NCI-H446 (cell line): ENCODE results near the gene UBASH3B.
A peak's percentile ranks its signal among the peaks of the same experiment; 100 is the strongest.

Experiments used
- DNase-seq, 2 experiments: peaks; one replicate each; lab custom pipeline; 2025; lab: John Stamatoyannopoulos, UW

UBASH3B gene

DNA sequence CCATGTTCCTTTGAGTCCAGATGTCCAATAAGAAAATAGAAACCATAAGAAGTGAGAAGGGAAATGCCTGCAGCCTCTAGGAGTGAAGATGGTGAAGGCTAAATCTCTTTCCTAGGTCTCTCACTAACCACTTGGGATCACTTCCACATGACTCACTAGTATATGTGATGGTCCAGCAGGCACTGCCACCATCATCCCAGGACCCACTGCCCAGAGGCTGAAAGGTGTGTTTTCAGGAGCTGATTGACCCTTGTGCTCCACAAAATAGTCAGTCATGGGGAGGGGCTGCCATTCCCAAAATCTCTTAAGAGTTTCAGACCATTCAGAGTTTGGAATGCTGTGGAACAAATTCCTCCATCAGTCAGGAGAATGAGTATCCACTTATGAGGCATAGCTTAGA, 22.9 kb downstream of the UBASH3B start:
- DNase-seq: no peak

DNA sequence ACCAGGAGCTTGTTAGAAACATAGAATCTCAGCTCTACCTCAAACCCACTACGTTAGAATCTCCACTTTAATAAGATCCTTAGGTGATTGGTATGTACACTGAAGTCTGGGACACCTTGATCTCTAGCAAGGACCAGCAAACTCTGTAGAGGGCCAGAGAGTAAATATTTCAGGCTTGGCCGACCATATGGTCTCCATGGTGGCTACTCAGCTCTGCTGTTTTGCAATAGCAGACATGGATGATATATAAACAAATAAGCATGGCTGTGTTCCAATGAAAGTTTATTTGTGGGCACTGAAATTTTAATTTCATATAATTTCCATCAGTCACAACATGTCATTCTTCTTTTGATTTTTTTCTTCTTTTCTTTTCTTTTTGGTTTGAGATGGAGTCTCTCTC, 23.9 kb downstream of the UBASH3B start:
- DNase-seq: no peak

DNA sequence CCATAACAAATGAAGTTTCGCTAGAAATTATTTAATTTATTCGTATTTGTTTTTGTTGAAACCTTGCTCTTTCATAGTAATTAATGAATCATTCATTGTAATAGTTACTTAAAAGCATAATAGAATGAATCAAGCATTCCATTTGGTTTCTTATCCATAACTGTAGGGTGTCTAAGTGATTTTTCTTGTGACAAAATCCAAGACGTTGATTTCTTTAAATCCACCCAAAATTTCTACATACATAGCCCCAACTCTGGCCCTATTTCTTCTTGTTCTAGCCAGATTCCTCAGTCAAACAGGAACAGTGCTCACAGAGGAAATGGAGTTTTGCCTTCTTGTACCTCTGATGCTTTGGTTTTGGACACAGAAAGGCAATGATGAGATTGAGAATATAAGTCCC, 25.5 kb downstream of the UBASH3B start:
- DNase-seq: no peak

DNA sequence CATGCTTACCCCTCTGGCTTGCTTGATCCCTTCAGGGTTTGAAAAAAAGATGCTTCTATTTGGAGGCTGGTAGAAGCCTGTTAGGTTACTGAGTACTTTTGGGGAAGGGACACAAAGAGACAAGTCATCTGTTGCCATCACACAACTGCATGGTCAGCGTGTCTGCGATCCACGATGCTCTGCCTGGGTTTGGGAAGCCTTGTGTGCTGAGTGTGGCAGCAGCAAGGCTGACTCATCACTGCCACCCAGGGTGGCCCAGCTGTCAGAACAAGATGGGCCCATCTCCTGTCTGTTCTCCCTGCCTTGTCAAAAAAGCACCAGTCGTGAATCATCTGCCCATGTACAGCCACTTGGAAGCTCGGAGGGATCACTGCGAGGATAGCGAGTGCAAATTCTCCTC, 26.2 kb downstream of the UBASH3B start:
- DNase-seq: peak; percentile 78 to 89

DNA sequence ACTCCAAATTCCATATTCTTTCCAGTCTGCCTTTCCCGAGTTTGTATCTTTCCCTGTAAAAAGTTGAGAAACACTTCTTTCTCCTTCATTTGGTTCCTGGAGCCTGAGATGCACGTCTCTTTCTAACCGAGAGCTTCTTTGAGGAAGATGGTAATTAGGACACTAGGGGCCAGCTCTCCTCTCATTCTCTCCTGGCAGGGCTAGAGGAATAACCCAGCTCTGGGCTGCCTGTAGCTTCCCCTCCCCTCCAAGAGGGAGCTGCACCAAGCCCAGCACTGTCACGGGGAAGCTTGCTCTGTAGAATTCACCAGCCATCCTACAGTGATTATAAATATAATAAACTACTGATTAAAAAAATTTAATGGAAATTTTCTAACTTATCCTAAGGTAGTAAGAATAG, 26.9 kb downstream of the UBASH3B start:
- peak in 1 of 2 experiments; percentile 40 for DNase-seq

DNA sequence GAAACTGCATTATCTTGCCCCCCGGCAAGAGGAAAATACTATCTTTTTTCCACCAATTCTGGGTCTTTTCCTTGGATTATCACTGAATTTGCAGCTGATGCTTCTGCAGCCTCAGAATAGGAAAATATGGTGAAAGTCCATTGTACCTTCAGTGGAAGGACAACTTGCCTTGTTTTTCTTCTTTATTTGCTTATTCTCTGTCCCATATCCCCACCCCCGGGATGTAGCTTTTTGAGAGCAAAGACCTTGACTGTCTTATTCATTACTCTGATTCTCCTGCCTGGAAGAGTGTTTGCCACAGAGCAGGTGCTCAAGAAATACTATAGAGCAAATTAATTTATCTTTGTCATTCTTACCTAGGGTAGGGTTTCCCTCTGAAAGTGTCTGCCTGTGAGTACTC, 29.5 kb downstream of the UBASH3B start:
- no peak for DNase-seq

DNA sequence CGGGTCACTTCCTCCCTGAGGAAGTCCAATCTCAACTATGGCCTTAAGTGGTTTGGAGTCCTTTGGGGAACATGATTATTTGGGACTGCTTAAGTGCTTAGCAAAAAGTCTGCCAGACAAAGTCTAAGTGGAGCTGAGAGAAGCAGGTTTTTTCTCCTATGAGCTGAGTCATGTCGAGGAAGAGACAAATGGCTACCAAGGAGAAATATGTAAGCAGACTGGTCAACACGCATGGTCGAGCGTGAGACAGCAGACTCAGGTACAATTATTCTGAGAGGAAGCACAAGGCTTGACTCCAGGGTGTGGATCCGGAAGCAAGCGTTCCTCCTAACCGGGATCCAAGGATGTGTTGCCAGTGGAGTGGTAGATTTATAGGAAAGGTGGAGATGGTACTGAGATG, 30.6 kb downstream of the UBASH3B start:
- no peak for DNase-seq

DNA sequence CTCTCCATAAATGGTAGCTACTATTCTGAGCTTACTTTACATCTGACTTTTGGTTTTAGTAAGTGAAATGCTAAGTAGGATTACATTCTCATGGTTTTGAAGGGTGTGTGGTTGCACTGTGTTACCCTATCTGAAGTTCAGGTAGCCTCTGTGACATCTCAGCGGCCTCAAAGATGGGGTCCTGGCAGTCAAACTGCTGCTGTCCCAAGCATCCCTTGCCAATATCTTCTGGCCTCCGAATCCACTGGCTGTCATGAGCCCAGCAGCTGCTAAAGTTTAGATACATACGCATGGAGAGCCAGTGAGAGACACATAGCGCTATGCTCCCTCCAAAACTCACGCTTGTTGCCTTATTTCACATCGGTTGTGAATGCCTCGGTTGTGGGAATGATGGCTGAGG, 34.9 kb downstream of the UBASH3B start:
- DNase-seq: no peak

DNA sequence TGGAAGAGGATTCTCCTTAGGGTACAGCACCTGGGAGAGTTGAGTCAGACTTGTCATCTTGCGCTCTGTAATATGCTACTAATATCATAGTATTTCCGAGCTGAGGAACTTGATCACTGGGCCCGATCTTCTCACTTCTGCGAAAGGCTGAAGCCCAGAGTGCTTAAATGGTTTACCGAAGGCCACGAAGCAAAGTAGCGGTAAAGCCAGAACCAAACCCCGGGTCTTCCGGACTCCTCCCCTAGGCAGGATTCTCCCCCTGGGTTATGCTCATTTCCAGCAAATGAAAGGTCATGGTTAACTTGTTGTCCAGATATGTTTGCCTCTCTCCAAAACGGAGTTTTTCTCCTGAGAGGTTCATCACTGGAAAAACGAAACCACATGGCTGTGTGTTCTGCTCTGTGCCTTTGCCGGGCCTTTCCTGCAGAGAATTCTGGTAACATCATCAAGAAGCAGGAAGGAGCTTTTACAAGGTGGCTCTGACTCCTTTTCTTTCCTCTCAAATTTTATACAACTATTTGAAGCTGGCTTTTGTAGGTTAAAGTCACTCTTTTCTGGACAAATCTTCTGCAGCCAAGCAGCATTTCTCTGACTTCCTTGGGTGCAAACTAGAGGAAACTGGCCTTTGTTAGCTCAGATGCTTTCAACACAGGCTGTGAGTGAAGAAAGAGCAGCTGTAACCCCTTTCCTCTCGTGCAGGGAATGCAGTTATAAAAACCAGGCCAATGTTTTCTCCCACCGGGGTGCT, 35.5 kb downstream of the UBASH3B start:
- no peak for DNase-seq

DNA sequence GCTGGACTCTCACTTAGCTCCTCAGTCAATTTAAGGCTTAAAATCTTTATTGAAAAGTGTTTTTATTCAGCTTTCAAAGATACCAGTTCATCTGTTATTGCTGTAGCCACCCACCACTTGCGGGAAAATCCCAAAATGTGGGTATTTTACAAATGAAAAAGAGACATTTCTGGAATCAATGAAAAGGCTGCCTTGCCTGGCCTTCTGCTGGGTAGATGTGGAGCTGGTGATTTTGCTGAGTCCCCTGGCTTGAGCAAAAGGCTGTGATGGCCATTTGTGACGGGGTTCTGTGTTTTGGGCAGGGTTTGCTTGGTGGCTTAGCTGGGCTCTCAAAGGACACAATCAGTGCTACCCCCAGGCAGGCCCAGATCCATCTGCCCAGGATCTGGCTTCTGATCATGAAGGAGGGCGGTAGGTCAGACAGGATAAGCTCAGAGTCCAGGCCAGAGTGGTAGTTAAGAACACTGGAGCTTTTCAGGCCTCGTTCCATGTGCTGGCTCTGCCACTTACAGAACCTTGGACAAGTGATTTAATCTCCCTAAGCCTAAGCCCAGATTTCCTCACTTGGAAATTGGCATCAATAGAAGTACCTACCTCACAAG, 36.1 kb downstream of the UBASH3B start:
- no peak for DNase-seq

DNA sequence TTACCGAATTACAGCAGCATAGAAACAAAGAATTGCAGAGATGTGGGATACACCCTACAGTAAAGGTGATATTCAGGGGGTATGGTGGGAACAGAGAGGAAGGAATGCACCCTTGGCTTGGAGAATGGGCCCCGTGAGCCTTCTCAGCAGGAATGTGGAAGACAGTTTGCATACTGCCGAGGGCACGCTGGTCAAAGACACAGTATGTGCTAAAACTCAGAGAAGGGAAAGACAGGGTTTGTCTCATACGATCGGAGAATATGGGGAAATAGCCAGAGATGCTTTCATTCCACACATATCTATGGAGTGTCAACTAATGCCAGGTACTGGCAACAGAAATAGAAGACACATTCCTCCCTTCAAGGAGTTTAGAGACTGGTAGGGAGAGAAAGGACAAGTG, 36.9 kb downstream of the UBASH3B start:
- no peak for DNase-seq

DNA sequence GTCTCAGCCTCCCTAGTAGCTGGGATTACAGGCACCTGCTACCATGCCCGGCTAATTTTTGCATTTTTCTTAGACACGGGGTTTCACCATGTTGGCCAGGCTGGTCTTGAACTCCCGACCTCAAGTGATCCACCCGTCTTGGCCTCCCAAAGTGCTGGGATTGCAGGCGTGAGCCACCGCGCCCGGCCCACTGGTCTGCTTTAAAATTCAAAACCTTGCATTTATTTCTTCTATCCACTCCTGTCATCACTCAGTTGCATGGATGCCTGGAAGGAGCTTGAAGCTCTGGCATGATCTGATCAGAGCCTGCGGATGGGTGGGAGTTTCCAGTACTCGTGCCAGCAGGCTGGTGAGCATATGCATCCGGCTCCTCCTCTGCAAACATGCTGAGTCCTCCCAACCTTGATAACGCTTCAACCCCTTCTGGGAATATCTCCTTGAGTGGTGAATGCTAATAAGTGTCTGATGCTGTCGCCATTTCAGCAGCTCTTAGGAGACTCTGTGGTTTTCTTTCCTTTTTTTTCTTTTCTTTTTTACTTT, 39.6 kb downstream of the UBASH3B start:
- DNase-seq: no peak

DNA sequence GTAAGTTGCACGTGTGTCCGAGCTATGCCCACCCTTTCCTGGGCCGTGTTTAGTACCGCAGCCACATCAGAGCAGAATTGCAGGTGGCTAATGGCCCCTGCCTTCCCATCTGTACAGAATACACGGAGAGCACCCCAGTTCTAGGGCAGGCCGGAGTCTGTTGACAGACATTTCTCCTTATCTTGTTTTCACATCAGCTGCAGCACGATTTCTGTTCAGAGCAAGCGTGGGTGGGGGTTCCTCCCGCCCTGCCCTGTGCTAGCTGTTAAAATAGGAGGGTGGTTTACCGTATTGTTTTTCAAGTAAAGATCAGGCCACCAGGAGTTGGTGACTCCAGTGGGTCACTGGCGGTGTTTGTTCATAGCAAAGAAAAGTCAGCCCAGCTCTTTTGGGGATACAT, 41.1 kb downstream of the UBASH3B start:
- no peak for DNase-seq

DNA sequence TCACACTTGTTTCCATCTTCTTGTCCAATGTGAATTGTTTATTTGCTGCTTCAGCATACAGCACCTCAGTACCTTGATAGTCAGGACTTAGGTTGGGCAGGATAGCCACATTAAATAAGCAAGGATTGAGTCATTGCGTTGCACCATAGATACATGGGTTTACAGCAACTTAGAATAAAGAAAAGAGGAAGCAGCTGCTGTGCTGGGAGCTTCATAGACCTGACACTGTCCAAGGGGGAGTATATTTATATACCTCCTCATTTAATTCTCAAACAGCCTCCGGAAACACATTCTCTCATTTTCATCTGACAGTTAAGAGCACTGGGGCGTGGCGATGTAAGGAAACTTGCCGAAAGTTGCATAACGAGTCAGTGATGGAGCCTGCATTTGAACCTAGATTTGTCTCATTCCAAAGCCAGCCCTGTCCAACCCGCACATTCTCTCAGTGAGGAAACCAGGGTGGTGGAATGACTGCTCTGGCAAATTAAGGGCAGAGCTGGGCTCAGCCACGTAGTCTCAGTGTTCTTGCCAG, 42.2 kb downstream of the UBASH3B start:
- no peak for DNase-seq

DNA sequence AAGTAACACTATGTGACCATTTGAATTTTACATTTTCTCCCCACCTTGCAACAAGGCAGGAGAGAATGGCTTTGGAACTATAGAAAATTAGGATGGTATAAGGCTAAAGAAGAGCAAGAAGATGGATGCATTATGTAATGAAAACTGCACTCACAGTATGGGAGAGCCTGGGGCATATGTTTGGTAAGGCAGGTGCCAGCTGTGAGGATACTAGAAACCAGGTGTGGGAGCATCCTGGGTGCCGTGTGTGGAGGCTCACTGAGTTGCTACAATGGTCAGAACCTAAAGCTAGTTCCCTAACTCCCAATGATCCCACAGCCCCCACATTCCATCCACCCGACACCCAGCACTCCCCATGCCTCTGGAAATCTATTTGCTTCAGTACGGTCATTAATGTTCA, 42.9 kb downstream of the UBASH3B start:
- DNase-seq: no peak

DNA sequence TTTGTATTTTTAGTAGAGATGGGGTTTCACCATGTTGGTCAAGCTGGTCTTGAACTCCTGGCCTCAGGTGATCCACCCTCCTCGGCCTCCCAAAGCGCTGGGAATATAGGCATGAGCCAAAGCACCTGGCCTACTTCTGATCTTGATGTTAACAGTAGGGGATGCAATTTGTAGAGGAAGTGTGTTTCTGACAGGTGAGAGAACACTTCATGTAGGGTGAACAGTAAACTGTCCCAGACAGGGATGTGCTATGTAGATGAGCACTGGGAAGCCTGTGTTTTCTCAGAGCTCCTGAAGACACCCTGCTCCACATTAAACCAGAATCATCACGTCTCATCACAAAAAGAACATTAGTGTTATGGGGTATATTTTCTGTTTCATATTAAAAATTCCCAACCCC, 45.1 kb downstream of the UBASH3B start:
- DNase-seq: no peak

DNA sequence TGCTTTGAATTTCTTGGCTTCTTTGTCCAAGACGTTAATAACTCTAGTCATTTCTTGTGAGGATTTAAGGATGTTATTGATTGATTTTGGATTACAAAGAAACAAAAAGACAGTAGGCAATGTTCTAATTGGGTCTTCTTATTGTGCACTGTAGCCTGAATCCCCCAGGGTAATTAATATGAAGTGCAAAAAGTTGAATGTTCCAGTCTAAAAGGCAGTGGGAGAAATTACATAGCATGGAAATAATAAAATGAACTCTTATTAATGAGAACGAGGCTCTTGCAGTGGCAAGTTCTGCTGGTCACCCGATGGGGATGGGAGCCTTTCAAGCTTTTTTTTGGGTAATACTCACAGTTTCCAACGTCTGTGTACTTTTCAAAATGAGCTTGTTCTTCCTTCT, 45.6 kb downstream of the UBASH3B start:
- no peak for DNase-seq

DNA sequence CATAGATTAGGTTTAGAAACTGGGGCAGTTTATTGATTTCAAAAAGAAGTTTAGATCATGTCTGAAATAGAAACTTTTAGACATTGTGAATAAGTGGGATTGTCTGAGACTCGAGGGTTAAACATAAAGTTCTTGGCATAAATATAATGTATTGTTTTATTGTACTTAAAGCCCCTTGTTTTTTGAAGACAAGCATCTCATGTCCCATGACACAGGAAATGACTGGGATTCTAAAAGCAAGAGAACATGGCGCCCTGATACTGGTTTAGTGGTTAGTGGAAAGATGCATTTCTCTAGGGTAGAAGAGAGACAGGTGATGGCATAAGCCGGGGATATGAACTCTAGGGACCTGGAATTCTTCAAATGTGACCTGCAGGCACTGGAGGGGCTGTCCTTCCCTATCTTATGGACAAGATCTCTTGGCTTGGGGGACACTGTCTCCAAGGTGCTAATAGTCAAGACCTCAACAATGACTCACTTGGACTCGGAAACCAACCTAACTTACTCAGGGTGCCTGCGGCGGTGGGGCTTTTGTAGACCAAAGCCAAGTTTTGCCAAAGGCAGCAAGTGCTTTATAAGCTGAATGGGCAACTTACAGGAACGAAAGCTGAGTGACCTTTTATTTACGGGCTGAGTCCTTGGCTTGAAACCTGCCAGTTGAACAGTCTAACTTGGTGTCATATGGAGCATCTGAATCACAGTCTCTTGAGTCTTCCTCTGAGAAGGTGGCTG, 48.2 kb downstream of the UBASH3B start:
- no peak for DNase-seq

DNA sequence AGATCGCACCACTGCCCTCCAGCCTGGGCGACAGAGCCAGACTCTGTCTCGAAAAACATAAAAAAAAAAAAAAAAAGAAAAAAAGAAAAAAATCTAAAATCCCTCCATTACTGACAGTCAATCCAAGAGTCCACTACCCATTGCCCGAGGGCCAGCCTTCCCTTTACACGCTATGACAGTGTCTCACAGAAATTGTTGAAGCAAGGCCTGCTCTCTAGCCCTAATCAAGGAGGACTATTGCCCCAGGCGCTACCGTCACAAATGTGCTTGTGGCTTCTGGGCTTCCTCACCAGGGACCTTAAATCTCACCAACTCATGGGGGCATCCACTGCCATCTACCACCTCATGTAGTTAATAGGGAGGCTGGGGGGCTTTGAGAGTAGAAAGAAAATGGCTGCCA, 49.9 kb downstream of the UBASH3B start:
- no peak for DNase-seq

DNA sequence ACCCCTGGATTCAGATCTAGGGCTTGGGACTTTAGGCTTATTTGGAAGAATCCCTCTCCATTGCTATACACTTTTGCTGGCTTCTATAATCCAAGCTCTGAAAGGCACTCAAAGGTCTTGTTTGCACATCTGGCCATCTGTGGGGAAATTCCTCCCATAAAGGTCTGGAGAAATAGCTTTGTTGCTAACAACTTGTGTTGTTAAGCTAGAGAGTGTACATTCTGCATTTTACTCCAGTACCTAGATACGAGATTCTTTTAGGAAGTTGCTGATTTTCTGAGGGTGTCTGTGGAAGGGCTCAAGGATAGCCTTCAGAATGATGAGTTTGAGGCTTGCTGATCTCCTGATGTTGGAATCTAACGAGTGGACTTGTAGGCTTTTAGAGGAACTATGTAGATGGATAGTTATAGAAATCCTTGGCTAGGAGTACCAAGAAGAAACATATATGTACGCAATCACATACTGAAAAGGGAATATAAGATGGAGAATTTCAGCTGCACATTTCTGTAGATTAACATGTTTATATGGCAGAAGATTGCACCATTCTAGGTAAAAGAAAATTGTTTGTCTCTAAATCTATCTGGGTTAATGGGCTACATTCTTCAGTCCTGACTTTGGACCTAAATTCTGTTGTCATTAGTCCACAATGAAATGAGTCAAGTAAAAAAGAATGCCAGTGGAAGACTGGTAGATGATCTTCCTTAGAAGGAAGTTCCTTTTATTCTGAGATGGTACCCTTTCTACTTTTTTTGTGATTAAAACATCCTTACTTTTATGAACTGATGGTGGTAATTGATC, 51.0 kb downstream of the UBASH3B start:
- DNase-seq: no peak

DNA sequence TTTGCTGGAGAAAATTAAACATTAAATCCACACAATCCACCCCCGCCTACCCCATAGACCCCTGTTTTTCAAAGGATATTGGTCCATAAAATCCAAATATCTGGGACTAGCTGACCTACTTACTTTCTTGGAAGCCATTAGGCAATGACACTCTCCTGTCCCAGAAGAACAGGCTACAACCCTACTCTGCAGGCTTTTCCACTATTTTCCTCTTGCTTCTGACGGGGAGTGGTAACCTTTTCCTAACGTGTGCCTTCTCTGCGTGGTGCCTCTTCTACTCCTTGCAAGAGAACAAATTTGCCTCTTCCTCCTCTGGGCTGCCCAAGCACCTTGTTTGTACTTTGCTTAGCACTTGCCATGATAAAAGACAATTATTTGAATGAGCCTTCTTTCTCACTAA, 51.6 kb downstream of the UBASH3B start:
- no peak for DNase-seq

DNA sequence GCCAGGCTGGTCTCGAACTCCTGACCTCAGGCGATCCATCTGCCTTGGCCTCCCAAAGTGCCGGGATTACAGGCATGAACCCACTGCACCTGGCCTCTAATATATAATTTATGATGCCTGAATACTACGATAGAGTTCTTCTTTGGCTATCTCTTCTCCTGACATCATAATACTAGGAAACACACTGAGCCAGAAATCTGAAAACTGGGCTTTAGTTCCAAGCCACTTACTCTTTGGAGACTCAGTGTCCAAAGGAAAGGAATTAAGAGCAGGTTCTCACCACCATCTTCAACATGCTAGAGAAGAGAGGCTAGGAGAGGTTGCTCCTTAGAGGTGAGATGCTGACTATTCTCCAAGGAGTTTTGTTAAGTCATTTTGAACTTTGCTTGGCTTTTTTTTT, 52.4 kb downstream of the UBASH3B start:
- DNase-seq: no peak
